ENCODE measurements around the gene MICAL1.

DNA sequence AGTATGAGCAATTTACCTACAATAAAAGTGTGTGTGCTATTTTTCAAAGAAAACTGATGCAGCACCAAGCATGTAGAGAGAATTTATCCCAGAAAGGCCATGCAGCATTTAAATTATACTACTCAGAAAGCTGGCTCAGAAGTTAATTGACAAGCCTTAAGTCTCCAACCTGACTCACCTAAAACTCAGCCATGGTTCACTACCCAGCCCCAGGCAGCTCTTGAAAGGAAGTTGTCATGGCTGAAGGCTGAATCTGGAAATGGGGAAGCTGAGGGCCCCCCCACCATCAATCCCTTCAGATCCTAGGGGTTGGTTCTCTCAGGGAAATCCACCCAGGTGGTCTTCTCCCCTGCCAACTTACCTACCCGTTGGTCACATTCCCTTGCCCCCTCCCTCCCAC is 34.8 kb downstream of the MICAL1 start:
- no peak for TF ChIP-seq POLR2A (IDR thresholded peaks at IDR 0.05)
- TF ChIP-seq, protein P1, sequence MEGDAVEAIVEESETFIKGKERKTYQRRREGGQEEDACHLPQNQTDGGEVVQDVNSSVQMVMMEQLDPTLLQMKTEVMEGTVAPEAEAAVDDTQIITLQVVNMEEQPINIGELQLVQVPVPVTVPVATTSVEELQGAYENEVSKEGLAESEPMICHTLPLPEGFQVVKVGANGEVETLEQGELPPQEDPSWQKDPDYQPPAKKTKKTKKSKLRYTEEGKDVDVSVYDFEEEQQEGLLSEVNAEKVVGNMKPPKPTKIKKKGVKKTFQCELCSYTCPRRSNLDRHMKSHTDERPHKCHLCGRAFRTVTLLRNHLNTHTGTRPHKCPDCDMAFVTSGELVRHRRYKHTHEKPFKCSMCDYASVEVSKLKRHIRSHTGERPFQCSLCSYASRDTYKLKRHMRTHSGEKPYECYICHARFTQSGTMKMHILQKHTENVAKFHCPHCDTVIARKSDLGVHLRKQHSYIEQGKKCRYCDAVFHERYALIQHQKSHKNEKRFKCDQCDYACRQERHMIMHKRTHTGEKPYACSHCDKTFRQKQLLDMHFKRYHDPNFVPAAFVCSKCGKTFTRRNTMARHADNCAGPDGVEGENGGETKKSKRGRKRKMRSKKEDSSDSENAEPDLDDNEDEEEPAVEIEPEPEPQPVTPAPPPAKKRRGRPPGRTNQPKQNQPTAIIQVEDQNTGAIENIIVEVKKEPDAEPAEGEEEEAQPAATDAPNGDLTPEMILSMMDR (IDR thresholded peaks at IDR 0.05) = no peak

Measured in stomach (tissue), 4 donors.